ENCODE results near the gene COL6A5.
"Not testable (repeated sequence)": the region's sequence is repeated elsewhere in the genome, so short reads cannot be mapped to it uniquely, and the experiment has no call there.

Gene COL6A5

DNA sequence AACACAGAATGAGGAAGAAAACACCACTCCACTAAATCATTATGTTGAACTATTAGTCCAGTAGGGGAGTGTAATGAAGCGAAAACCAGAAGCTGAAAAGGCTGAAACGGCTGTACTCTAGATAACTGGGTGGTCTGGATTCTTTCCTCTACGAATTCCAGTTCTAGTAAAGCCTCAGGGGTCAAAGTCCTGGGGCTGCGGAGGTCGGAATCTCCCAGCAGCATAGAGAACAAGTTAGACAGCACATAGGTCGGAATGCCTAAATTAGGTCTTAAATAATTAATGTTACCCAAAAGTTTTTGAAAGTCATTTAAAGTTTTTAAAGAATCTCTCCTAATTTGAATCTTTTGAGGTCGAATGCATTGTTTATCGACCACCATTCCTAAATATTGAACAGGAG is 102.7 kb downstream of the COL6A5 start:
- H3K4me1 ChIP-seq (ENCODE audit: control insufficient read depth, insufficient read depth, low read length): peaks cover 10% of the 10 kb centered on the region
- H3K9ac ChIP-seq (ENCODE audit: low read length); H3K36me3 ChIP-seq (ENCODE audit: control insufficient read depth, insufficient read depth, low read length, severe bottlenecking); DNase-seq (ENCODE audit: low read depth); H3K9me3 ChIP-seq (ENCODE audit: control insufficient read depth, low read length); H3K27me3 ChIP-seq (replicated peaks; ENCODE audit: control insufficient read depth, insufficient read depth, low read length); H3K4me3 ChIP-seq (ENCODE audit: low read length): not testable (repeated sequence)

DNA sequence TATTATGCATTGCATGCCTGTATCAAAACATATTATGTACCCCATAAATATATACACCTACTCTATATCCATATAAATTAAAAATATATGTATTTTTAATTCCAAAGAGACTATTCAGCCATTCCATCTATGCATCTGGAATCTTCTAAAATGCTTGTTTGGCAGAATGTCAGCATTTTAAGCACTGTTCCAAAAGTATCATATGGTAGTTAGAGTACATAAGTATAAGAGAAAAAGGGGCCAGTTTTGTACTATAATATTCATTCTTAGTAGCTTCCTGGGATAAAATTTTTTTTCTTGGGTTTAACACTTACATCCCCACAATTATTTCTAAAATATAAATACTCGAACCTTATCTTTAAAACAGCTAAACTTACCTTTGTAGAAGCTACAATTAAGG is 111.1 kb downstream of the COL6A5 start:
- Histone ChIP-seq H3K4me3 (ENCODE audit: low read length) (no peak overlapping the region), H3K36me3 (ENCODE audit: control insufficient read depth, insufficient read depth, low read length, severe bottlenecking) (no peaks in the 10 kb centered on the region), H3K27me3 (replicated peaks; ENCODE audit: control insufficient read depth, insufficient read depth, low read length) (no peaks in the 10 kb centered on the region), H3K9ac (ENCODE audit: low read length) (no peak overlapping the region), H3K4me1 (ENCODE audit: control insufficient read depth, insufficient read depth, low read length) (no peaks in the 10 kb centered on the region), H3K9me3 (ENCODE audit: control insufficient read depth, low read length) (no peaks in the 10 kb centered on the region)
- DNase-seq (ENCODE audit: low read depth): no peak

DNA sequence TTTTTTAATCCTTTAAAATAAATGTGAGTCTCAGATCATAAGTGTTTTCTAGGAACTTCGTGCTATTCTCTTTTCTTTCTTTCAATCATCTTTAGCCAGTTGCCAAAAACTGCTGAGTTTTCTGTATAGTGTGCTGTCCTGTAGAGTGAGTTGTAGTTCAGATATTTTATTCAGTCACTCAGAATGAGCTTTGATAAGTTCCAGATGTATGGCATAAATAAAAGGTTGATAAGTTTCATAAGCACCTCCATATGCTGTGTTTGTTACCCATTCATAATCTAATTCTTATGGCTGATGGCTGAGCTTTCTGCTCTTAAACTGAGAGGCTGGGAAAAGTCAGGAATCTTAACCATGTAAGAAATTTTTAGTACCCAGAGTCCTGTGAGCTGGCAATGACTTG is 112.2 kb downstream of the COL6A5 start:
- Histone ChIP-seq H3K4me1 (ENCODE audit: control insufficient read depth, insufficient read depth, low read length) (no peaks in the 10 kb centered on the region), H3K36me3 (ENCODE audit: control insufficient read depth, insufficient read depth, low read length, severe bottlenecking) (no peaks in the 10 kb centered on the region), H3K9me3 (ENCODE audit: control insufficient read depth, low read length) (no peaks in the 10 kb centered on the region), H3K27me3 (replicated peaks; ENCODE audit: control insufficient read depth, insufficient read depth, low read length) (no peaks in the 10 kb centered on the region), H3K9ac (ENCODE audit: low read length) (no peak overlapping the region), H3K4me3 (ENCODE audit: low read length) (no peak overlapping the region)
- DNase-seq (ENCODE audit: low read depth): peak; percentile 77

DNA sequence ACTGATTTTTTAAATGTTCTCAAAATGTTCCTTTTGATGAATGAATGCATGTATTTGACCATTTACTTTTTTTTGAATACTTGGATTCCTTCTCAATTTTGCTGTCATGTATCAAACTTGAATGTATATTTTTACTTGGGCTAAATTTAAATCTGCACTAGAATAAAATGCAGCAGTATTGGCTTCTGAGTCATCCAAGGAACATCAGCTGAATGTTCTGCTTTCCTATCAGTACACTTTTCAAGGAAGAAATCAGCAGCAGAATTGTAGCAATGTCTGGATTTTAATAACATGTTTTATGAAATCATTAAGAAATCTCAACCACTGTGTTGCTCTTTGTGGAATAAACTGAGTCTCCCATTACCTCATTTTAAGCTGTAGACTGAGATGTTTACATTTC is 114.5 kb downstream of the COL6A5 start:
- Histone ChIP-seq H3K9me3 (ENCODE audit: control insufficient read depth, low read length) (no peaks in the 10 kb centered on the region), H3K36me3 (ENCODE audit: control insufficient read depth, insufficient read depth, low read length, severe bottlenecking) (no peaks in the 10 kb centered on the region), H3K4me1 (ENCODE audit: control insufficient read depth, insufficient read depth, low read length) (peaks cover 2% of the 10 kb centered on the region), H3K27me3 (replicated peaks; ENCODE audit: control insufficient read depth, insufficient read depth, low read length) (no peaks in the 10 kb centered on the region), H3K4me3 (ENCODE audit: low read length) (no peak overlapping the region), H3K9ac (ENCODE audit: low read length) (no peak overlapping the region)
- peak; percentile 64 for DNase-seq (ENCODE audit: low read depth)

DNA sequence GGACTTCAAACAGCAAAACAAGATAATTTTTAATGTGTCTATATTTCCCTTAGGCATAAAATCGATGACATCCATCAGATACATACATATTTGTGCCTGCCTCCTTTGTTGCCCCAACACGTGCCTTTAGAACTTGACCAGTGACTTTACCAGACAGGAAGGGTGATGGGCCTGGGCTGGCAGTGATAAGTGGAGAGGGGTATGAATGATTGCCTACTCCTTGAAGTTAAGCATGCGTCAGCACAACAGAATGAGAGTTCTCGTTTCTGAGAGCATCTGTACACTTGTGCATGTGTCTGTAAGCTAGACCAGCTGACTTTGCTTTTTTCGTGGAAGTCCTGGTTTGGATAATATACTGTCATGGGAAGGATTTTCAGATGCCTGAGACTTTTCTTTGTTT is 116.6 kb downstream of the COL6A5 start:
- no peak overlapping the region for H3K9ac ChIP-seq (ENCODE audit: low read length)
- DNase-seq (ENCODE audit: low read depth): no peak
- H3K27me3 ChIP-seq (replicated peaks; ENCODE audit: control insufficient read depth, insufficient read depth, low read length): no peaks in the 10 kb centered on the region
- H3K36me3 ChIP-seq (ENCODE audit: control insufficient read depth, insufficient read depth, low read length, severe bottlenecking): no peaks in the 10 kb centered on the region
- no peak overlapping the region for H3K4me3 ChIP-seq (ENCODE audit: low read length)
- H3K4me1 ChIP-seq (ENCODE audit: control insufficient read depth, insufficient read depth, low read length): peaks cover 9% of the 10 kb centered on the region
- H3K9me3 ChIP-seq (ENCODE audit: control insufficient read depth, low read length): no peaks in the 10 kb centered on the region

DNA sequence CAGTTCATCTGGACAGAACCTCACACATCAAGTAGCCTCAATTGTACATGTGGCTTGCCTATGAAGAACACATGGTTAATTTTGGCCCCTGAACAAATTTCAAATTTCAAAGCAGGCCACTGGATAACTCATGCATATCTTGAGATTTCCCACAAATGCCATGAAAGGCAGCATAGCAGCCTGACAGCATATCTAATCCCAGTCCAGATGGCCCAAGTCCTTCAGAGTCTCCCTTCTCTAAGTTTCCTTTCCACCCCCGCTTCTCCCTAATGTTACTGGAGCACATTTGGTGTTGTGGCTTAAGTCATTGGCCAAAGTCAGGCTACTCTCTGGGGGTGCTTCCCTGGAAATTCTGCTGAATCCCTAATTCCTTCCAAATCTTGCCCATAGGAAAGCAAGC is 117.7 kb downstream of the COL6A5 start:
- H3K9me3 ChIP-seq (ENCODE audit: control insufficient read depth, low read length): no peaks in the 10 kb centered on the region
- H3K4me1 ChIP-seq (ENCODE audit: control insufficient read depth, insufficient read depth, low read length): peaks cover 9% of the 10 kb centered on the region
- H3K27me3 ChIP-seq (replicated peaks; ENCODE audit: control insufficient read depth, insufficient read depth, low read length): no peaks in the 10 kb centered on the region
- DNase-seq (ENCODE audit: low read depth): no peak
- H3K36me3 ChIP-seq (ENCODE audit: control insufficient read depth, insufficient read depth, low read length, severe bottlenecking): no peaks in the 10 kb centered on the region
- H3K9ac ChIP-seq (ENCODE audit: low read length): no peak overlapping the region
- H3K4me3 ChIP-seq (ENCODE audit: low read length): no peak overlapping the region

DNA sequence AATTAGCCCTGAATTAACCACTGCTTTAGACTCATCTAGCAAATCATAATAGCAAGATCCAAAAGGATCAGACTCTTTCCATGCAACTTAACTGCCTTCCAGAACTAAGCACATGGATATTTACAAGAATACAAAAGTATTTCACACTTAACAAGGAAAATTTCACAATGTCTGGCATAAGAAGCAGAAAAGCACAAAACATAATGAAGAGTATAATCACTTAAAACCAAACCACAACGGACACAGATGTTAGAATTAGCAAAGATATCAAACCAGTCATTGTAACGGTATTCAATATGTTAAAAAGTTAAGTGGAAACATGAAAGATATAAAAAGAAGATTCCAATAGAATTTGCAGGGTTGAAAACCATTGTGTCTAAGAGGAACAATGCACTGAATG is 120.0 kb downstream of the COL6A5 start:
- no peak overlapping the region for H3K4me3 ChIP-seq (ENCODE audit: low read length)
- peaks cover 23% of the 10 kb centered on the region for H3K4me1 ChIP-seq (ENCODE audit: control insufficient read depth, insufficient read depth, low read length)
- H3K9me3 ChIP-seq (ENCODE audit: control insufficient read depth, low read length): no peaks in the 10 kb centered on the region
- H3K9ac ChIP-seq (ENCODE audit: low read length): no peak overlapping the region
- no peaks in the 10 kb centered on the region for H3K36me3 ChIP-seq (ENCODE audit: control insufficient read depth, insufficient read depth, low read length, severe bottlenecking)
- DNase-seq (ENCODE audit: low read depth): peak; percentile 41
- no peaks in the 10 kb centered on the region for H3K27me3 ChIP-seq (replicated peaks; ENCODE audit: control insufficient read depth, insufficient read depth, low read length)

DNA sequence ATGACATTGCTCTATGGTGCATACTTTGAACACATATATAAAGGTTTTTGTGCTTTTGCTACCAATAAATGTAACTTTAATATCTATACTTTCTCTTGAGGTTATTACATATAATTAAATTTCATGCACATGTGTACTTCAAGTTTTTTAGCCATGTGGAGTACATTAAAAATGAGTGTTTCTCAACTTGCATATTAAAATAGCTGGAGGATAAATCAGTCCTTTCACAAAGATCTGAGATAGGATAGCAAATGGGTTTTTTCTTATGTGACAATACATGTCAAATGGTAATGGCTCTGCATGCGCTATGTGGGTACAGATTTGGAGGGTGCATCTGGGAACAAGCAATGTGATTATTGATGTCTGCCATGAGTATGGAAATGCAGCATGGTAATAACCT is 122.8 kb downstream of the COL6A5 start:
- Histone ChIP-seq H3K9ac (ENCODE audit: low read length) (no peak overlapping the region), H3K4me3 (ENCODE audit: low read length) (no peak overlapping the region), H3K4me1 (ENCODE audit: control insufficient read depth, insufficient read depth, low read length) (peaks cover 23% of the 10 kb centered on the region), H3K27me3 (replicated peaks; ENCODE audit: control insufficient read depth, insufficient read depth, low read length) (no peaks in the 10 kb centered on the region), H3K36me3 (ENCODE audit: control insufficient read depth, insufficient read depth, low read length, severe bottlenecking) (no peaks in the 10 kb centered on the region), H3K9me3 (ENCODE audit: control insufficient read depth, low read length) (no peaks in the 10 kb centered on the region)
- DNase-seq (ENCODE audit: low read depth): peak; percentile 72

DNA sequence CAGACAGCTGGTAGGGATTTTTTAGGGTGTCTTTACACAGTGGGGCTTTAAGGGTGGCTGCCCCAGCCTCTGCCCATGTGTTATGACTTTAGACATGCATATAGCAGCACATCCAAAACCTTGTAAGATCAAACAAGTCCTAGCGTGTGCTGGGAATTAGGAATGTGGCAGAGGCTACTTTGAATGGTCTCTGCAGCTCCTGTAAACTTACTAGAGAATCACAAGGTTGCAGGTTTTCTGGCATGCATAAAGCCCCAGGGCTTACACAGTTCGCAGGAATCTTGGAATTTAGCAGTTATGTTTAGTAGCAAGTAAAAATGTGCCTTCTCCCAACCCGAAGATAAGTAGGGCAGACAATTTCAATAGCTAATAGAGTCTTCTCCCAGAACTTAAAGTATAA is 124.7 kb downstream of the COL6A5 start:
- Histone ChIP-seq H3K4me1 (ENCODE audit: control insufficient read depth, insufficient read depth, low read length) (peaks cover 20% of the 10 kb centered on the region), H3K36me3 (ENCODE audit: control insufficient read depth, insufficient read depth, low read length, severe bottlenecking) (no peaks in the 10 kb centered on the region), H3K9ac (ENCODE audit: low read length) (no peak overlapping the region), H3K4me3 (ENCODE audit: low read length) (no peak overlapping the region), H3K9me3 (ENCODE audit: control insufficient read depth, low read length) (peaks cover 8% of the 10 kb centered on the region), H3K27me3 (replicated peaks; ENCODE audit: control insufficient read depth, insufficient read depth, low read length) (no peaks in the 10 kb centered on the region)
- DNase-seq (ENCODE audit: low read depth): peak; percentile 68

DNA sequence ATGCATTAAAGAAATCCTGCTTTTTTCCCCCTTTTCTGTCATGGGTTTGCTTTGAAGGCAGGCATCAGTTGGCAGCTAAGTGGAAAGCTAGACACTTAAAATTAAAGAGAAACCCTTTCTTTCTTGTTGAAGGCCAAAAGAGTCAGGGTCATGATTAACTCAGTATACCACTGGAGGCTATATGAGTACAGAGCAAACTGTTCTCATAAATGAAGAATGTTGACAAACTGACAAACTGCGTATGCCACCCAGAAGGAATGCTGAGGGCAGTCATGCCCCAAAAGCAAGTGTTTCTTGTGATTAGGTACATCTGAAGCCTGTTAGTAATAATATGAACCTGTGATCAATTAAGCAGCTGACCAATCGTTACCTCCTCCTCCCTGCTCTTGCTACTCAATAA is 127.9 kb downstream of the COL6A5 start:
- no peak overlapping the region for H3K9ac ChIP-seq (ENCODE audit: low read length)
- H3K9me3 ChIP-seq (ENCODE audit: control insufficient read depth, low read length): peaks cover 19% of the 10 kb centered on the region
- H3K4me1 ChIP-seq (ENCODE audit: control insufficient read depth, insufficient read depth, low read length): peaks cover 14% of the 10 kb centered on the region
- no peak overlapping the region for H3K4me3 ChIP-seq (ENCODE audit: low read length)
- H3K27me3 ChIP-seq (replicated peaks; ENCODE audit: control insufficient read depth, insufficient read depth, low read length): no peaks in the 10 kb centered on the region
- DNase-seq (ENCODE audit: low read depth): peak; percentile 58
- H3K36me3 ChIP-seq (ENCODE audit: control insufficient read depth, insufficient read depth, low read length, severe bottlenecking): no peaks in the 10 kb centered on the region

DNA sequence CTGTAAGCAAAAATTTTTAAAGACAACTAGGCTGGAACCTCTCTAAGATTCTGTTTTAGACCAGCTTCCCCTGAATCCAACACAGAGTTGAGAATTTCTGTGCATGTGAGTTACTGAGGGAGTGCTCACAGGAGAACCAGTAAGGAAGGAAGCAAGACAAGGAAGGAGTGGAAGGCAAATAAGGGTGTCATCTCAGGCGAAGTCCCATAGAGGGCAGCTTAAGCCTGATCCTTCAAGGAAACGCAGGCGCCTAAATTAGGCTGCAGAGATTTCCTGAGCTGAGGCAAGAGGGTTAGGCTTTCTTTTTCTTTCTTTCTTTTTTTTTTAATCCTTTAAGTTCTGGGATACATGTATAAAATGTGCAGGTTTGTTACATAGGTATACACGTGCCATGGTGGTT is 135.3 kb downstream of the COL6A5 start:
- Histone ChIP-seq H3K4me3 (ENCODE audit: low read length) (no peak overlapping the region), H3K4me1 (ENCODE audit: control insufficient read depth, insufficient read depth, low read length) (no peaks in the 10 kb centered on the region), H3K27me3 (replicated peaks; ENCODE audit: control insufficient read depth, insufficient read depth, low read length) (no peaks in the 10 kb centered on the region), H3K36me3 (ENCODE audit: control insufficient read depth, insufficient read depth, low read length, severe bottlenecking) (no peaks in the 10 kb centered on the region), H3K9ac (ENCODE audit: low read length) (no peak overlapping the region), H3K9me3 (ENCODE audit: control insufficient read depth, low read length) (peaks cover 5% of the 10 kb centered on the region)
- peak; percentile 90 for DNase-seq (ENCODE audit: low read depth)

DNA sequence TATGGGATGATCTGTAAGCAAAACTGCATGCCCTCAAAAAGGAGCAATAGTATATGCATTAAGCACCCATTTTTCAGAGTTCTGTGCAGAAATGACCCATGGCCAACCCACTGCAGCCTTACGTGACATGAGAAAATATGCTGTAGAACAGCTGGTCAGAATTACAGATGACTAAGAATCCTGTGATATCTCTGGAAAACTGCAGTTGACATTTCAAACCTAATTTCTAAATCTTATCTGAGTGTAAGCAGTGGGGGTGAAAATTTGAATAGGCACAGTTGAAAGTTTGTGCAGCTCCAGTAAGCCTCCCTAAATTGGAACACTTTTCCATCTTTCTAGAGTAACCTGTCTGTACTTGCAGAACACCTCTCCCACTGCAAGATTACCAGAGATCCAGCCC is 142.8 kb downstream of the COL6A5 start:
- no peaks in the 10 kb centered on the region for H3K27me3 ChIP-seq (replicated peaks; ENCODE audit: control insufficient read depth, insufficient read depth, low read length)
- H3K9ac ChIP-seq (ENCODE audit: low read length): no peak overlapping the region
- H3K4me1 ChIP-seq (ENCODE audit: control insufficient read depth, insufficient read depth, low read length): peaks cover 31% of the 10 kb centered on the region
- H3K36me3 ChIP-seq (ENCODE audit: control insufficient read depth, insufficient read depth, low read length, severe bottlenecking): no peaks in the 10 kb centered on the region
- H3K4me3 ChIP-seq (ENCODE audit: low read length): no peak overlapping the region
- peak; percentile 88 for DNase-seq (ENCODE audit: low read depth)
- no peaks in the 10 kb centered on the region for H3K9me3 ChIP-seq (ENCODE audit: control insufficient read depth, low read length)
